HuH-7 (cell line): Measurements from ENCODE around the gene ADK.
"Not testable (repeated sequence)": the region's sequence is repeated elsewhere in the genome, so short reads cannot be mapped to it uniquely, and the experiment has no call there.

ENCODE experiments used
- DNase-seq: peaks from one replicate; pipeline ENCODE4 v3.0.0; 2011; ENCODE audit warnings: low spot score

The ADK gene

DNA sequence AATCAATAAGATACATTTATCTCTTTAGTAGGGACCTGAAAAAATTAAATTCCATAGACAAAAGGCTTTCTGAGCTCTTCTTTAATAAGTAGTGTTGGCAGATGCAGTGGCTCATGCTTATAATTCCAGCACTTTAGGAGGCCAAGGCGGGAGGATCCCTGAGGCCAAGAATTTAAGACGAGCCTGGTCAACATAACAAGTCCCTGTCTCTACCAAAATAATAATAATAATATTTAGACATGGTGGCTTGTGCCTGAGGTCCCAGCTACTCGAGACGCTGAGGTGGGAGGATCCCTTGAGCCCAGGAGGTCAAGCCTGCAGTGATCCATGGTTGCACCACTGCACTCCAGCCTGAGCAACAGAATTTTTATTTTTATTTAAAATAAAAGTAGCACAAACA is 280.8 kb downstream of the ADK start:
- no peak for DNase-seq

DNA sequence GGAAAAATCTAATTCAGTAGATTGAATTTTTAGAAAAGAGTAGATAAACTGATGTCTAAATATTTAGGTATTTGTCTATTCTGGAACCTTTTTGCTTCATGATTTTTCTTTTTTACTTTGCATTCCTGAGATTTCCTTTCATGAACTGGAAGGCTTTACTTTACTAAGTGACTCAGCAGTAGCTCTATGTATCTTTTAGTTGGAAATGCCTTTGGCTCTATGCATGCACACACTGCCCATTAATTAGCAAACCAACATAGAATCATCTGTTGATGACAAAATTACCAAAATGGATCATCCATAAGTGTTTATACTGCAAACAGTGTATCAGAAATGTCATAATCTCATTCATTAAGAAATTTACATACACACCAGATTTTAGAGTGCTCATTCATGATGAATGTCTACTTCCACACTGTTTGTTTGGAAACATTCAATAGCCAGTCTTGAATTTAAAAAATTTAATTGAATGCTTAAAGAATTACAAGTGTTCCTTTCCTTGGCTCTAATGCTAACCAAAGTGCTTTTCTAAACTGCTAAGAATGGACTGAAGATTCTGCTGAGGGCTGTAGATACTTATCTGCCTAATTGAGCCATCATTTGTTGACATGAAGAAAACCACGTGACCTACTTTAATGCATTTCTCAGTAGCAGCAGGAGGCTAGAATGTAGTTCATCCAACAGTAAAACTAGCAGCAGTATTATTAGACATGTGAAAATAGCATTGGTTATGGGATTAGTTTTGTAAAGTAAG is 282.0 kb downstream of the ADK start:
- no peak for DNase-seq

- DNase-seq, result no peak
These were observed 282.6 kb downstream of the ADK start for GRCh38 chr10:74433595-74433956.

GRCh38 chr10:74433993-74434392 is 283.0 kb downstream of the ADK start:
- DNase-seq, result no peak

DNA sequence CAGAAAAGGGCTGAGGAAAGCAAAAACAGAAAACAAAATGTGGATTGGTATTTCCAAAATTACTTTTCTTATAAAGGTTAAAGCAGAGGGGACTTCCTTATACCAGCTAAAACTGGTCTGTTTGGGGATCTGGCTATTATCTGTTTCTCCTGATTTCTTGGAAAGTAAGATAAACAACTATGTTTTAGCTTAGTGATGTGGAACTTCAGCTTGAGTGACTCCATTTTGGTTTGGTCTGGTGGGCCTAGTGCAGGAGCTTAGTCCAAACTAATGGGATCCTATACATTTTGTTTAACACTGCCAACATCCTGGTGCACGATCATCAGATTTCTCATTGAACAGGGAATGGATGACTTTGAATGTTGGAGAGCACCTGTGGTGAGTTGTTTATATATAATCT is 283.5 kb downstream of the ADK start:
- DNase-seq, result no peak

- DNase-seq, result no peak
These were observed 285.6 kb downstream of the ADK start for GRCh38 chr10:74436523-74437170.

GRCh38 chr10:74437822-74438221 is 286.8 kb downstream of the ADK start:
- no peak for DNase-seq

- no peak for DNase-seq
These were observed 288.2 kb downstream of the ADK start for GRCh38 chr10:74439213-74439612.

DNA sequence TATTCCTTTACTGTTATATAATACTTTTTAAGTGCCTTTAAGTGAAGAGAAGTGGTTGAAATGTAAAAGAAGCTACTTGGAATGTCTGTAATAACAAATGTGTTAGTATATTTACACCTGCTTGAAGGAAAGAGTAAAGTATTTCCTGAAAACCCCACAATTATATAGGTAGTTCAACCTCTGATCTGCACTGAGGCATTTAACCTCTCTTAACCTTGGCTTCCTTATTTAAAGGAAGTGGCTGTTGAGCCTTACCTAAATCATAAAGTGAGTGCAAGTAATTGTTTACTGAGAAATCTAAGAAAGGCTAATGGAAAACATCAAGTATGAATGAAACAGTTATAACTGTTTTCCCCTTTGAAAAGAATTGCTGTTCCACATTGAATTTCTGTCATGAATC is 294.5 kb downstream of the ADK start:
- no peak for DNase-seq

DNA sequence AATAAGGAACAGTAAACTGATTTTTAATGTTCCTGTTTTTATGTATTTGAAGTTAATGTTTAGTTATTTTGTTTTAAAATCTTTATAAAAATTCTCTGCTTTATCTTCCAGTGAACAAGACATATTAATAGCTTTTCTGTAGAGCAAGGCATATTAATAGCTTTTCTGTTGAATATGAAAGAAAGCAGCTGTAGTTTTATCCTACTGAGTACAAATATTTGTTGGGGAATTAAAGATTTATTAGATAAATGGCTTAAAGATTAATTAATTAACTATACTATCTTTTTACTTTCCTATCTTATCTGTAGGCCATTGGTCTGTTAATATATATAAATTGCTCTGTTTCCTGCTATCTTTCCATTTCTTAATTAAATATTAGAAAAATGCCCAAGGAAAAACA is 299.6 kb downstream of the ADK start:
- DNase-seq, result no peak

GRCh38 chr10:74451127-74451829 is 300.3 kb downstream of the ADK start:
- no peak for DNase-seq

- no peak for DNase-seq
These were observed 302.1 kb downstream of the ADK start for GRCh38 chr10:74453169-74453568.

GRCh38 chr10:74457478-74457877 is 306.5 kb downstream of the ADK start:
- not testable (repeated sequence) for DNase-seq

DNA sequence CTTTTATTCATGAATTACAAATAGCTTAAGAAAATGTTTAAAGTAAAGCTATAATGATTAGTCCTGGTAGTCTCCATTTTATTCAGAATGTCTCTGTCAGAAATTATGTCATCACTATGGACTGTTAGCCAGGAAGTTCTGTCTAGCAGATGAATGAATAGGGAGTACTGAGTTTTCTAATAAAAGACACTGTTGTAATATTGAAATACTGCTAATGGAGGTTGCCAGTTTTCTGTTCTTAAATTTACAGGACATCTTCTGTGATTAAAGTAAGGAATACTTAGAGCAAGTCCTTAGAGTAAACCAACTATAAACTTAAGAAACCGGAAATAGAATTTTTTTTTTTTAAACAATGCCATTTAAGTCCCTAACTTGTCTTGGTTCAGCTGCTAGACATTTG is 309.8 kb downstream of the ADK start:
- no peak for DNase-seq

DNA sequence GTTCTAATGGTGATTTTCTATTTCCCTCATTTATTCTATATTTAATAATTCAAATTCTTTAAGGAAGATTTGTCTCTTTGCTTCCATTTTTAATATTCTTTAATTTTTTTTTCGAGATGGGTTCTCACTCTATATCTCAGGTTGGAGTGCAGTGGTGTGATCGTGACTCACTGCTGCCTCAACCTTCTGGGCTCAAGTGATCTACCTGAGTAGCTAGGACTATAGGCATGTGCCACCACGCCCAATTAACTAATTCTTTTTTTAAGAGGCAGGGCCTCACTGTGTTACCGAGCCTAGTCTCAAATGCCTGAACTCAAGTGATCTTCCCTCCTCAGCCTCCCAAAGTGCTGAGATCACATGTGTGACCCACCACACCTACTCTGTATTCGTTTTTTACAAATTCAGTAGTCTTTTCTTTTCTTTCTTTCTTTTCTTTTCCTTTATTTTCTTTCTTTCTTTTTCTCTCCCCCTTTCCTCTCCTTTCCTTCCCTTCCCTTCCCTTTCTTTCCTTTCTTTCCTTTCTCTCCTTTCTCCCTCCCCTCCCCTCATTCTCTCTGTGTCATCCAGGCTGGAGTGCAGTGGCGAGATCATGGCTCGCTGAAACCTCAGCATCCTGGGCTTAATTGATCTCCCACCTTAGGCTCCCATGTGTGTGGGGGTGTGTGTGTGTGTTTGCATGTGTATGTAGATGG is 323.1 kb downstream of the ADK start:
- no peak for DNase-seq

DNA sequence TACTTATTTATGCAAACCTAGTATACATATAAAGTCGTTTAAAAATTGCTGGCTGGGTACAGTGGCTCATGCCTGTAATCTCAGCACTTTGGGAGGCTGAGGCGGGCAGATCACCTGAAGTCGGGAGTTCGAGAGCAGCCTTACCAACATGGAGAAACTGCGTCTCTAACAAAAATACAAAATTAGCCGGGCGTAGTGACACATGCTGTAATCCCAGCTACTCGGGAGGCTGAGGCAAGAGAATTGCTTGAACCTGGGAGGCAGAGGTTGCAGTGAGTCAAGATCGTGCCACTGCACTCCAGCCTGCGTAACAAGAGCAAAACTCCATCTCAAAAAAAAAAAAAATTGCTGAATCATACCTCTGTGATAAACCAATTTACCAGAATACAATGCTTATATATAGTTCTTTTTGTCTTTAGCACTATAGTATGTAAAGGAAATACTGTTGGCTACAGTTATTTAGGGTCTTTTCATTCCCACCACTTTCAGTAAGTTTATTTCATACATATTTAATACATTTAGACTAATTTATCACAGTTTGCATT is 325.2 kb downstream of the ADK start:
- not testable (repeated sequence) for DNase-seq

DNA sequence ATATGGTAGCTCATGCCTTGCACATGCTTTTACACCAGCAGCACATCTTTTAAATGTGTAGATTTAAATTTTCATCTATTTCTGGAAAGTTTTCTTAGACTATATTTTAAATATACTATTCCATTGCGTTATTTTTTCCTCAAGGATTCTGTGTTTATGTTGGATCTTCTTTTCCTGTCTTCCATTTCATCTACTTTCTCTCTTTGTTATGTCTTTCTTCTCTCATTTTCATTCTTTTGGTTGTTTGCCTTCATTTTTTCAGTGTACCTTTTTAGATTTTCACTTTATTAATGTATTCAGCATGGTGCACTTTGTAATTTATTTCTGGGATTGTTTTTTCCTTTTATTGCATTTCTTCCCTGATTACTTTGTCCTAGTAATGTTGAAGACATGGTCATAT is 329.8 kb downstream of the ADK start:
- no peak for DNase-seq

- no peak for DNase-seq
These were observed 332.3 kb downstream of the ADK start for GRCh38 chr10:74483356-74483755.

GRCh38 chr10:74485283-74485682 is 334.3 kb downstream of the ADK start:
- DNase-seq, result no peak

DNA sequence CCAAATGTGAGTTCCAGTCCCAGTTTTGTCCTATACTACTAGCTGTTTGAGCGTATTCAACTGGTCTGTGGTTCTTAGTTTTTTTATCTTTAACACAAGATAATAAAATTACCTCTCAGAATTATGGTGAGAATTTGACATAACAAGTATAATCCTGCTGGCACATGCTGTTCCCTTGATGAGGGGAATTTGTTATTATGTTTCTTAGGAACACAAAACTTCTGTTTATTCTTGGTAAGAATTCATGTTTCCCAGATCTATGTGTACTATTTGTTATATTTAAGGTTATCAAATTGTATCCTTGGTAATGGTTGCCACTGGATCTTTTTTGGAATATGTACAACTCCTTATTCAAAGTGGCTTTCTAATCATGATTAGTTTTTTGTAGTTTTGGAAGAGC is 335.6 kb downstream of the ADK start:
- DNase-seq, result no peak

DNA sequence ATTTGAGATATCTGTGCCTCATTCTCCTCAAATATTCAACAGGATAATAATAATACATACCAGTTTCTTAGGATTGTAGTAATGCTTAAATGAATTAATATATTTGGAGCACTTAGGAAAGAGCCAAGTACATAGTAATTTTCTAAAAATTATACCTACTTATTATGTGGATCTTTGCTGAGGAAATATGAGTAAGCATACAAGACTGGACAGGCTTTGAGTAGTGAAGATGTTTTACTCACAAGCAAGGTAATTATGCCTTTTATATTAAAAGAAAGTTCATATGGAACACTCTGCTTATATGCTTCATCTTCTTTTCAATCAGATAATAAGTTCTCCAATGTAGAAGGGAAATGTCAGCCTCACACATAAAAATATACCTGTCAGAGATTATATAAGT is 337.9 kb downstream of the ADK start:
- DNase-seq, result no peak

GRCh38 chr10:74490551-74490950 is 339.5 kb downstream of the ADK start:
- peak; percentile 0 for DNase-seq

- DNase-seq, result no peak
These were observed 340.0 kb downstream of the ADK start for GRCh38 chr10:74491014-74491413.
